ENCODE data around the gene AKAP5. TPM values are rescaled to one million over a fixed set of nuclear protein-coding genes. Genes with fewer than 3 reads are reported as not detected.
A peak's percentile ranks its signal among the peaks of the same experiment; 100 is the strongest.

AKAP5 gene
- total RNA-seq, 2 experiments from 2014 or later: 8.8 to 23.2 TPM

DNA sequence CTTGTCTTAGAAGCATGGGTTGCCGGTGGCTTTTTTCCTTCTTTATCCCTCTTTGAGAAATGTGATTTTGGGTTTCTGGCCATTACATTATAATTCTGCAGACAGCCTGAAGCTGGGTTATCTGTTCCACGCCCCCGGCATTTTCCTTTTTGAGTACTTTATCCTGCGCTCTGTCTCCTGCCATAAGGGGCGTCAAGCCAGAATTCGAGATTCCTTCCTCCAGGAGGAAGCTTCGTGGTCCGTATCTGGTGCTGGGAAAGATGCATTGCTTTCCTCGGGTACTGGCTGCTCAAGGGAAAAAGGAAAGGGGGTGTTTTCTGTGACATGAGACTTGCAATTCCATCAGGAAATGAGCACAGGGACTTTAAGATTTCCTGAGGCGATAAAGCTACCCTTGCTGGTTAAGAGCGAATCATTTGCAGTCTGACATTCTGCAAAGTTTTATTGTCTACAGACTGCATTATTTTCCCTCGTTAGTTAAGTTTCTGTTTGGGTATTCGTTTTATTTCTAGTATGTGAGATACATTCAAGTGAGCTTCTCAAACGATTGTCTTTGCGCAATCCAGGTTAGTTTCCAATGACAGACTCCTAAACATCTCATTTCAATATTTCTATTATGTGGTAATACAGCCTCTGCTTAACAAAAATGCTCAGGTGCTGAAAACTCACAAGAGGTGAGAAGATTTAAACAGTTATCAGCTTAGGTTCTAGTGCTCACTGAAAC is 694 bp downstream of the AKAP5 start:
- CTCF ChIA-PET: interaction anchor here (0.9 to 4.8 kb wide), 9 partner anchors 11 to 122 kb away, joined by 3 to 23 read pairs (median 6); partner anchors contain the start of gene MTHFD1
- Mint-ChIP-seq H3K36me3 (peaks cover 11% of the 10 kb centered on the region), H3K27me3 (no peaks in the 10 kb centered on the region), H3K9me3 (ENCODE audit: low read depth) (no peaks in the 10 kb centered on the region), H3K4me3 (peak overlapping the region; percentile 79), H3K27ac (peak overlapping the region; percentile 66), H3K4me1 (peaks cover 40% of the 10 kb centered on the region)
- DNase-seq (no peak), ATAC-seq (no peak)

DNA sequence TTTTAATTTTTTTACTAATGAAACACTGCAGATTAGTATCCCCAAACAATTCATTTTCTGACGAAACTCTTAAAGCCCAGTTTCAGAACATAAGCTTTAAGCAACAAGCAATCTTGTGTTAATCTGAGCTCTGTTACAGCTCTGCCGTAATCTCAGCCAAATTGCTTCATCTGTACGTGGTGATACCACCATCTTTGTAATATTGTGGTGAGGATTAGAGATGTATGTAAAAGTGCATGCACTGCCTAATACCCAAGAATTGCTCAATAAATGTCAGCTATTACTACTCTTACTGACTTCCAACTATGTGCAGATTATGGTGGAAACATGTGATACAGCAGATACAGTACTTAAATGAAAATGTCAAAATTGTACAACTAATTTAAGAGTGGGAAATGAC is 1.8 kb downstream of the AKAP5 start:
- no peaks in the 10 kb centered on the region for H3K9me3 Mint-ChIP-seq (ENCODE audit: low read depth)
- CTCF ChIA-PET: interaction anchor here (0.8 to 4.8 kb wide), 9 partner anchors 9 to 123 kb away, joined by 3 to 23 read pairs (median 5); no protein-coding TSS in a partner anchor
- H3K4me3 Mint-ChIP-seq: no peak overlapping the region
- H3K27me3 Mint-ChIP-seq: no peaks in the 10 kb centered on the region
- no peak overlapping the region for H3K27ac Mint-ChIP-seq
- DNase-seq (no peak), ATAC-seq (no peak)
- peaks cover 45% of the 10 kb centered on the region for H3K4me1 Mint-ChIP-seq
- peaks cover 12% of the 10 kb centered on the region for H3K36me3 Mint-ChIP-seq

DNA sequence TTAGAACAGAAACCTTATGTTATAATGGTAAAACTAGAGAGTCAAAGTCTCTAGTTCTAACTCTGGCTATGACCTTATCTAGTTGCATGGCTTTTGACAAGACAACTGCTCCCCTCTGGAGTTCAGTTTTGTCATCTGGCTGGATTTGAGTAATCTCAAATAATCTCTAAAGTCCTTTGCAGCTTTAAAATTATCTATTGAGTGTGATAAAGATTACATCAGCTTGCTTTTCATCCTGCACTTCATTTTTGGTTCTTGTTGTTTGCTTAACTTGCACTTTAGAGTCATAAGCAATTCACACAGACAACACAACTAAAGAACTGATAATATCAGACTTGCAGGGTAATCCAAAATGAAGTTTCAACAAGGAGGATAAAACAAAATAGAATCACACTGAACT is 2.3 kb downstream of the AKAP5 start:
- Mint-ChIP-seq H3K4me3 (peak overlapping the region; percentile 20), H3K27ac (no peak overlapping the region), H3K4me1 (peaks cover 45% of the 10 kb centered on the region), H3K36me3 (peaks cover 12% of the 10 kb centered on the region), H3K9me3 (ENCODE audit: low read depth) (no peaks in the 10 kb centered on the region), H3K27me3 (no peaks in the 10 kb centered on the region)
- DNase-seq (no peak), ATAC-seq (no peak)
- CTCF ChIA-PET: interaction anchor here (0.8 to 4.8 kb wide), 8 partner anchors 8 to 123 kb away, joined by 3 to 23 read pairs (median 4); no protein-coding TSS in a partner anchor

- Mint-ChIP-seq H3K27ac (no peak overlapping the region), H3K4me3 (no peak overlapping the region), H3K4me1 (peaks cover 48% of the 10 kb centered on the region), H3K9me3 (ENCODE audit: low read depth) (no peaks in the 10 kb centered on the region), H3K27me3 (no peaks in the 10 kb centered on the region), H3K36me3 (peaks cover 9% of the 10 kb centered on the region)
- ATAC-seq: no peak
- no peak for DNase-seq
- CTCF ChIA-PET: interaction anchor here (0.9 to 4.8 kb wide), 6 partner anchors 10 to 168 kb away, joined by 3 to 23 read pairs (median 4); no protein-coding TSS in a partner anchor
Observed at GRCh38 chr14:64468451-64468850, 3.2 kb downstream of the AKAP5 start.

- Mint-ChIP-seq H3K36me3 (peaks cover 11% of the 10 kb centered on the region), H3K4me1 (peaks cover 32% of the 10 kb centered on the region), H3K27me3 (no peaks in the 10 kb centered on the region), H3K9me3 (ENCODE audit: low read depth) (no peaks in the 10 kb centered on the region), H3K27ac (no peak overlapping the region), H3K4me3 (no peak overlapping the region)
- CTCF ChIA-PET: interaction anchor here (1.2 to 1.9 kb wide), 2 partner anchors 10 to 130 kb away, joined by 3 to 6 read pairs; no protein-coding TSS in a partner anchor
- ATAC-seq (peak; percentile 47), DNase-seq (no peak)
Observed at GRCh38 chr14:64474041-64474440, 8.7 kb downstream of the AKAP5 start.

GRCh38 chr14:64474698-64475097 is 9.4 kb downstream of the AKAP5 start:
- H3K36me3 Mint-ChIP-seq: peaks cover 11% of the 10 kb centered on the region
- H3K4me3 Mint-ChIP-seq: no peak overlapping the region
- H3K4me1 Mint-ChIP-seq: peaks cover 31% of the 10 kb centered on the region
- H3K27me3 Mint-ChIP-seq: no peaks in the 10 kb centered on the region
- no peak overlapping the region for H3K27ac Mint-ChIP-seq
- DNase-seq: no peak
- CTCF ChIA-PET: interaction anchor here (1.9 kb wide), 1 partner anchor 131 kb away, joined by 6 read pairs; no protein-coding TSS in a partner anchor
- H3K9me3 Mint-ChIP-seq (ENCODE audit: low read depth): no peaks in the 10 kb centered on the region
- ATAC-seq: no peak

- Mint-ChIP-seq H3K4me3 (no peak overlapping the region), H3K4me1 (peaks cover 30% of the 10 kb centered on the region), H3K36me3 (peaks cover 13% of the 10 kb centered on the region), H3K27ac (no peak overlapping the region), H3K27me3 (no peaks in the 10 kb centered on the region), H3K9me3 (ENCODE audit: low read depth) (no peaks in the 10 kb centered on the region)
- ATAC-seq: no peak
- CTCF ChIA-PET: interaction anchor here (0.7 to 6.4 kb wide), 4 partner anchors 8 to 132 kb away, joined by 3 to 55 read pairs (median 3); no protein-coding TSS in a partner anchor
- DNase-seq: no peak
Observed at GRCh38 chr14:64475585-64476273, 10.4 kb downstream of the AKAP5 start.

DNA sequence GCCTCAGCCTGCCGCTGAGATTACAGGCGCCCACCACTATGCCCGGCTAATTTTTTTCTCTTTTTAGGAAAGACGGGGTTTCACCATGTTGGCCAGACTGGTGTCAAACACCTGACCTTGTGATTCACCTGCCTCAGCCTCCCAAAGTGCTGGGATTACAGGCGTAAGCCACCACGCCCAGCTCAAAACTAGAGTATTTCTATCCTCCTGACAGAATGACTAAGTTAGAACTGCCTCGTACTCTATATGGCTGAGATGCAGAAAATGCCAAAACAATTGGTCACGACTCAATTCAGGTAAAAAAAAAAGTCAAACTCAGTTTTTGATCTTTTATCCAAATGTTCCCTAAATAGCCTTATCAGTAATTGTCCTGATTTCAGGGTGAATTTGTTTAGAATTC is 11.1 kb downstream of the AKAP5 start:
- no peak overlapping the region for H3K4me3 Mint-ChIP-seq
- DNase-seq (no peak), ATAC-seq (no peak)
- peaks cover 13% of the 10 kb centered on the region for H3K36me3 Mint-ChIP-seq
- H3K4me1 Mint-ChIP-seq: peaks cover 29% of the 10 kb centered on the region
- no peaks in the 10 kb centered on the region for H3K27me3 Mint-ChIP-seq
- no peaks in the 10 kb centered on the region for H3K9me3 Mint-ChIP-seq (ENCODE audit: low read depth)
- no peak overlapping the region for H3K27ac Mint-ChIP-seq
- CTCF ChIA-PET: interaction anchor here (1.3 to 6.4 kb wide), 3 partner anchors 9 to 132 kb away, joined by 3 to 55 read pairs (median 21); no protein-coding TSS in a partner anchor

DNA sequence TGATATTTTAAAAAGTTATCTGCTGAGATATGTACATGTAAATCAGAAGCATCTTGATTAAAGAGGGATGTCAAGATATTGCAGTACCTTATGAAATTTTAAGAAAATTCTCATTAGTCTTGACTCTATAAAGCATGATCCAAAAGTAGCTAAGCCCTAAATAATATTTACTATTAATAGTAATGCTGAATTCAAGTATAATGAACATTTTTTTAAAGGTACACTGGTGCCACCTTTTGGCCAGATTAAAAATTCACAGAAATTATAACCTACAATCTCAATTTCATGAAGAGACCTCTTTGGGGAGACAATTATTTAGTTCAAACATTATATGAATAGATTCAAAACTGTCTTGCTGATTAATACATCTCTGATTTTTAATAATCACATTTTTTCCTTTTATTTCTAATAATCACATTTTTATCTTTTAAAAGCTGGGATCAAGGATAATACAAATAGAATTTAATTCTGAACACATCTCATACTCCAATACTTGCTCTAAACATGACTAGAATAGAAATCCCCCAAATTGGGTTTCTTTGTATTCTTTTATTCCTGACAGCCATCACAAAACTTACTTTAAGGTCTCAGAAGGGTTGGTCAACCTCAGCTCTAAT is 13.4 kb downstream of the AKAP5 start:
- H3K36me3 Mint-ChIP-seq: peaks cover 13% of the 10 kb centered on the region
- CTCF ChIA-PET: interaction anchor here (0.7 to 6.4 kb wide), 21 partner anchors 11 to 282 kb away, joined by 3 to 55 read pairs (median 6); partner anchors contain the start of gene AKAP5
- no peaks in the 10 kb centered on the region for H3K9me3 Mint-ChIP-seq (ENCODE audit: low read depth)
- ATAC-seq (no peak), DNase-seq (no peak)
- peaks cover 25% of the 10 kb centered on the region for H3K4me1 Mint-ChIP-seq
- H3K27ac Mint-ChIP-seq: no peak overlapping the region
- H3K27me3 Mint-ChIP-seq: no peaks in the 10 kb centered on the region
- no peak overlapping the region for H3K4me3 Mint-ChIP-seq

- Mint-ChIP-seq H3K27ac (no peak overlapping the region), H3K27me3 (no peaks in the 10 kb centered on the region)
- ATAC-seq: no peak
Observed at GRCh38 chr14:64488590-64489099, 23.3 kb downstream of the AKAP5 start.

DNA sequence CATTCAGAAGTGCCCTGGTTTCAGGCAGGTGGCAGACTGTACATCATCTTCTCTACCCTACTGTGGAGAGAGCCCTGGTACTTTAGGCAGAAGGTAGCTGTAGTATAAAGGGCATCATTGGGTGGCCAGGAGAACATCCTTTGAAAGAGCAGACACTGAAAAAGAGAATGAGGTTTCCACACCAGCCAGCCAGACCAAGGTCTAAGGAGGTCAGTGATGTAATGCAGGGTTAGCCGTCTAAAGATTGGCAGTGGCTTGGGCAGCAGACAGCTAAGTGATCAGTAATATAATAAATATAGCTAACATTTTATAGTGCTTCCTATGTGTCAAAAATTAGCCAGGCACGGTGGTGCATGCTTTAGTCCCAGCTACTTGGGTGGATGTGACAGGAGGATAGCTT is 26.3 kb downstream of the AKAP5 start:
- CTCF ChIA-PET: interaction anchor here (1.5 to 9.0 kb wide), 2 partner anchors 19 to 62 kb away, joined by 3 to 70 read pairs; no protein-coding TSS in a partner anchor
- H3K4me3 Mint-ChIP-seq: no peak overlapping the region
- H3K4me1 Mint-ChIP-seq: peaks cover 28% of the 10 kb centered on the region
- ATAC-seq (no peak), DNase-seq (no peak)
- no peaks in the 10 kb centered on the region for H3K27me3 Mint-ChIP-seq
- H3K9me3 Mint-ChIP-seq (ENCODE audit: low read depth): no peaks in the 10 kb centered on the region
- peaks cover 46% of the 10 kb centered on the region for H3K36me3 Mint-ChIP-seq
- no peak overlapping the region for H3K27ac Mint-ChIP-seq

More at GRCh38 chr14:64488590-64489099, 23.3 kb downstream of the AKAP5 start:
- Mint-ChIP-seq H3K36me3 (peaks cover 55% of the 10 kb centered on the region), H3K9me3 (ENCODE audit: low read depth) (no peaks in the 10 kb centered on the region), H3K4me1 (peaks cover 22% of the 10 kb centered on the region), H3K4me3 (no peak overlapping the region)
- CTCF ChIA-PET: interaction anchor here (1.5 to 2.2 kb wide), 3 partner anchors 14 to 145 kb away, joined by 4 to 7 read pairs (median 5); no protein-coding TSS in a partner anchor
- DNase-seq: no peak

DNA sequence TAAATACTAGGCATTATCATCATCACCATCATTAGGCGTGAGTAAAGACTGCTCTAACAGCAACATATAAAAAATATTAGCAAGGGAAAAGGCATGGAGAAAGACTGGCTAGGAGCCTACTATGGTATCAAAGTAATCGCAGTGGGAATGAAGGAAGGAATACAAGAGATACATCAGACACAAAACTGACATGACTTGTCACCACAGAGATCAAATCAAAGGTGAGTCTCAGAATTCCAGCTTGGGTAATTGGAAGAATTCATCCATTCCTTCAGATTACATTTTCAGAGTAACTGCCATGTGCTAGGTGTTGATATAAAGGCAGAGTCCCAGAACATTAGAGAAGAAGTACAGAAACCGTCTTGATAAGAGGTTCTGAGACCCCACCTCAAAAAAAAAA is 28.2 kb downstream of the AKAP5 start:
- peak overlapping the region; percentile 0 for H3K27ac Mint-ChIP-seq
- peaks cover 38% of the 10 kb centered on the region for H3K4me1 Mint-ChIP-seq
- peaks cover 40% of the 10 kb centered on the region for H3K36me3 Mint-ChIP-seq
- H3K27me3 Mint-ChIP-seq: no peaks in the 10 kb centered on the region
- ATAC-seq (no peak), DNase-seq (no peak)
- no peak overlapping the region for H3K4me3 Mint-ChIP-seq
- no peaks in the 10 kb centered on the region for H3K9me3 Mint-ChIP-seq (ENCODE audit: low read depth)
- CTCF ChIA-PET: interaction anchor here (1.2 to 9.0 kb wide), 7 partner anchors 9 to 149 kb away, joined by 3 to 70 read pairs (median 4); no protein-coding TSS in a partner anchor
